SU-DHL-6 (cell line): Measurements from ENCODE around the gene CXCL14.

Experiments
- CTCF ChIP-seq: fragments of 200-600 bp; sonication (generic); IDR thresholded peaks from one replicate; pipeline ENCODE4 v1.5.1; 2017; ENCODE audit warnings: antibody characterized with exemption, mild to moderate bottlenecking, low read length, moderate library complexity; ENCODE audit not compliant: insufficient read depth, poor library complexity, severe bottlenecking
- EZH2phosphoT487 ChIP-seq: fragments of 200-600 bp; sonication (generic), shearing (Covaris generic); conservative IDR thresholded peaks from 2 replicates; pipeline ENCODE4 v1.6.1; 2018; ENCODE audit warnings: mild to moderate bottlenecking, antibody characterized with exemption, low read length, moderate library complexity, mixed read lengths

GRCh38 chr5:135538261-135538660, 40.5 kb downstream of the CXCL14 start:
- TF ChIP-seq CTCF, result no peak
- TF ChIP-seq EZH2phosphoT487, result no peak
